Erythroblast (primary cell): ENCODE data around the gene FNDC3B.

Experiments used
- GATA1 ChIP-seq: IDR thresholded peaks from 2 replicates; pipeline ENCODE4 v1.6.1; 2011; ENCODE audit warnings: low read depth, mild to moderate bottlenecking, control low read depth, low read length, moderate library complexity
- POLR2A ChIP-seq: IDR thresholded peaks from 2 replicates; pipeline ENCODE4 v1.6.1; 2011; ENCODE audit warnings: mild to moderate bottlenecking, low read length

DNA sequence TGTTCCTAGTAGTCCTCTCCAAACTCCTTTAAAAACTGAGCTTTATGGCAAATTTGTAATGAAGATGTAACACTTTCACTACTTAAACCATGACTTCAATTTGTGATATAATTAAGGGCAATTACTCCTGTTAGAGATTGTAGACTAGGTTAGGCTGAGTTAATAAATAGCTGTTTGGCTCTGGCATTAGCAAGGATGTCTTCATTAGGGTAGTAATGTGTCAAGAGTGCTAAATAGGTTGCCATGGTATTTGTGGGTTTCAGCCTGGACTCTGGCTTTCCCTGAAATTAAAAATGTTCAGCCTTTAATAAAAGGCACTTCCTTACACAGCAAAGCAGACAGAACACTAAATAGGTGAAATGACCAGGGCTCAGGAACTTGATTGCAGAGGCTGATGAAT lies 337.0 kb downstream of the FNDC3B start:
- TF ChIP-seq POLR2A = no peak
- TF ChIP-seq GATA1 = no peak
